ENCODE measurements around the gene SMIM38.

The SMIM38 gene

DNA sequence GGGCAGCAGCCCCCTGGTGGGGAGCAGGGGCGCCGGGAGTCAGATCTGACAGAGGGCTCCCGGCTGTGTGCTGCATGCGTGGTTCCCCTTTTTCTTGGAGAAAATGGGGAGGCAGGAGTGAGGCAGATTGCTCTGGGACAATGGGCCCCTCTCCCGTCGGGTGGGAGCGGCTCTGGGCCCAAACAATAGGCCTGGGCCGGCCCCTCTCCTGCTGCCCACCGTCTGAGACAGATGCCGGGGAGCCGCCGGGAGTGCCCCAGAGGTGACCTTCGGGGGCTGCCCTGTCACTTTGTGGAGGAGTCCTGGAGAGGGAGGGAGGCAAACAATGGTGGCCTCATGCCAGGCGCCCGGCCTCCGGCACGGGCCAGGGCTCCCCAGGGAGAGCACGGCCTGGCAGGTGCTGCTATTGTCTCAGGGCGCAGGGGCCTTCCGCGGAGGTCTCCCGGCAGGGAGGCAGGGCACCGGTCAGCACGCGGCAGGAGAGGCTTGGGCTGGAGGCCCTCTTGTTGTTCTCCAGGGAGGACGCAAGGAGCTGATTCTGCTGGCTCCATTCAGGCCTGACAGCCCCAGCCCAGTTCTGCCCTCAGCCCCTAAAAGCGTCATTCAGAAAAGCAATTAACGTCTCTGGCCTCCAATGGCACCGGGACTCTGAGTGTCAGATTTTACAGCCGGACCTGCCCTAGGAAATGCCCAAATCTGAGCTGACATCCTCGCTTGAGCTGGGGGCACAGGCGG is 44.8 kb downstream of the SMIM38 start:
- no peak for TF ChIP-seq CTCF (IDR thresholded peaks at IDR 0.05)

DNA sequence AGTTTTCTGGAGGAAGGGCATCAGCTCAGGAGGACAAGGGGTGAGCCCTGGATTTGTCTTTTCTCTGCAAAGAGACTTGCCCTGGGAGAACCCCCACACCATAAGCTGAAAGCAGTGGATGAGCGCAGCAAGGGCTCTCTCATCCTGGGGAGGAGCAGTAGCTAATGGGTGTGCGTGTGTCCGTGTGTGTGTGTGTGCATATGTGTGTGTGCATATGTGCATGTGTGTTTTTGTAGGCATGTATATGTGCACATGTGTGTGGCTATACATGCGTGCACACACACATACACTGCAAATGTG is 45.3 kb downstream of the SMIM38 start:
- TF ChIP-seq CTCF (IDR thresholded peaks at IDR 0.05): no peak

DNA sequence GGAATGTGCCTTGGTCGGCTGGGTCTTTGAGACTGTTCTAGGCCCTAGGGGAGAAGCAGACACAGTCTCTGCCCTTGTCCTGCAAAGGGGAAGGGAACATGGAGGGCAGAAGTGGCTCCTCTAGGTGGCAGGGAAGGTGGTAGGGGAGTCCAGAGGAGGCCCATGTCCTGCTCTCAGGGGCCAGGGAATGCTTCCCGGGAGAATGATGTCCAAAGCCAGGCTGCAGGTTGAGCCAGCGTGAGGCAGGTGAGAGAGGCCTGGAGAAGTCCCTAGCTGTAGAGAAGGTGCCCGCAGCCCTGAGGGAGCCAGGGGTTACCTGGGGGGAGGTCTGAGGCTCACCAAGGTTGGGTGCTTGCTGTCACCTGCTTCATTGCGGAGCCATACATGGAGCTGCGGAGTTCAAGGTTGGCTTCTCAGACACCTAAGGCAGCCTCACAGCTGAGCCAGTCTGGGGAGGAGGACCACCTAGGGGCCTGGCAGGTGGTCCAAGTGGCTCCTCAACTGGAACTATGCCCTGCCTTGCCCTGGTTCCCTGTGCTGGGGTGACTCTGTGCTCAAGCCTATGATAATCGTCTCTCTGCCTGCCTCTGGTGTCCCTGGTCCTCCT is 46.1 kb downstream of the SMIM38 start:
- no peak for TF ChIP-seq CTCF (IDR thresholded peaks at IDR 0.05)

DNA sequence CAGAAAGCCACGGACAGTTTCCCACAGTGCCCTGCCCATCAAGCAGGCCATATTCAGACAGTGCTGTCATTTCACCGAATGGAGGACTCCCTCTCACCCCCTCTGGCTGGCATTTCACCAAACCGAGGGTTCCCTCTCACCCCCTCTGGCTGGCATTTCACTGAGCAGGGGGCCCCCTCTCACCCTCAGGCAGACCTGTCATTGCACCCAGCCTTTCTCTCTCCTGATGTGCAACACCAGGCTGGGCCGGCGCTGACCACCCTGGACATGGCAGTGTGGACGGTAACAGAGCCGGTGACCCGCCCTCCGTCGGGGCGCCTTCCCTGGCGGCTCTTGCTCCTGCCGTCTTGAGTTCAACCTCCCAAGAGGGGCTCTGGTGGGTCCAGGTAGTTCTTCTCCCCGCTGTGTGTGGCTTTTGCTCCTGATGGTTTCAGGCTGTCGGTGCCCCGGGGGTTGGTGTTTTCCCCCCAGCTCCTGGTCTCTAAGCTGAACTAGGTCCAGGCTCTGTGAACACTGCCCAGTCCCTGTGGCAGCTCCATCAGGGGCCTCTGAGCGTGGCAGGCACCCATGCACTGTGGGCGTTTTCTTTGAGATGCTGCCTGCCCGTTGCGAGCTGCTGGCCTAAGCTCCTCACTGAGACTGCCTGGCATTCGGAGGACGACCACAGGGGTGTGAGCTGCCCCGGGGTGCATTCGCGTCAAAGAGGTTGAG is 46.9 kb downstream of the SMIM38 start:
- no peak for TF ChIP-seq CTCF (IDR thresholded peaks at IDR 0.05)

DNA sequence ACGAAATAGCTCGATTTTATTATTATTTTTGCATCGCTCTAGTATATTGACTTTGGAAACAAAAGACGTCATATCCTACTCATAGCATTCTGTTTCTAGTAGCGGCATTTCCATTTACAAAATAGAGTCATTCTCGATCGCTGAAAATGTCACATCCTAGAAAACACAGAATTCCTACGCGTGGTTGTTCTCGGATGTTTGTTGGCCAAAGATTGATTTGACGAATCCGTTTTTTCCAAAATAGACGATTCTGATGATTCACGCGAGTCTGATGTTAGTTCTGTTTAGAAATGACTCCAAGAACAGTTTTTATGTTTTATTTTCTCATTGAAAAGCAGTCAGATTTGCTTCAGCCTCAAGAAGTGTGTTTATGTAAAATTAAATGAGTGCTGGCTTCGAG is 47.6 kb downstream of the SMIM38 start:
- no peak for TF ChIP-seq CTCF (IDR thresholded peaks at IDR 0.05)

DNA sequence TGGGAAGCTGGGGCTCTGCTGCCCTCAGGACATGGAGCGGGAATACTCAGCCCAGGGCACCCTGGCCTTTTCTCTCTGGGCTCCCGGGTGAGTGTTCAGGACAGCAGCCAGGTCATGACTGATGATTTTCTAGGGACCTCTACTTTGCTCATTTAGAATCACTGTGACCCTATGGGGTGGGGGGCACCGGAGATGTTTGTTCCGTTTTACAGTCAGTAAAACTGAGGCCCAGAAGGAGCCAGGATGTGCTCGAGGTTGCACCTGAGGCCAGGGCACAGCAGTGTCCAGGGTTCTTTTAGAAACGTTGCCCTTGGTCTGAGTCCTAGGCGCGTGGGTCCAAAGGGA is 48.1 kb downstream of the SMIM38 start:
- no peak for TF ChIP-seq CTCF (IDR thresholded peaks at IDR 0.05)

GRCh38 chr11:69204246-69204940 is 48.7 kb downstream of the SMIM38 start:
- no peak for TF ChIP-seq CTCF (IDR thresholded peaks at IDR 0.05)

All from LNCAP (cell line).